Stimulated activated CD4-positive, alpha-beta T cell treated with anti-CD3 and anti-CD28 coated beads, Interleukin-1b, Interleukin-23, amount 100 ng/mL, for 1 hour (primary cell): ENCODE results near the gene SIMC1.

Experiments used
- DNase-seq, 2 donors: peaks; one replicate each; pipeline ENCODE4 v3.0.0-alpha.2; 2020; ENCODE audit warnings: low read depth in 2 of 2

Gene SIMC1

DNA sequence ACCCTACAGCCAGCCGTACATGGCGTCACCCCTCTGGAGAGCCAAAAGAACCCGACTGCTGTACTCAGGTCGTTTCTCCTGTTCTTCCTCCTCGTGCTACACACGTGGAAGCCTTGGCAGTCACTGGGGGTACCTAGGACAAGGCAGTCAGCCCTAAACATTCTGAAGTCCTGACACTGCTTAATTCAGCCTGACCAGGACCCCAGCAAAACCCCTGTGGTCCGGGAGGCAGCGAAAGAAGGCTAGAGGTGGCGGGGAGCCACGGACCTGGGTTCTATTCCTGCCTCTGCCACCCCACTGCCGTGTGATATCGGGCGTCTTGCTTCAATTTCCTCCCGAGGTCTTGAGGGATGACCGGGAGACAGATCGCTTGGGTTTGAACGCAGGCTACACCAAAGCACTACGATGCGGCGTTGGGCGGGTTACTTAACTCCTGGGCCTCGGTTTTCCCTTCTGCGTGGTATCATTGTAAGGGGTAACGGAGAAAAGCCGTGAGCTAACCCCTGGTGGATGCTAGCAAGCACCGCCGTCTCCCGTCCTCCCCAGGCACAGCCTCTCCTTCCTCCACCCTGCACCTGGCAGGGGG is 126.6 kb downstream of the SIMC1 start:
- DNase-seq: no peak

DNA sequence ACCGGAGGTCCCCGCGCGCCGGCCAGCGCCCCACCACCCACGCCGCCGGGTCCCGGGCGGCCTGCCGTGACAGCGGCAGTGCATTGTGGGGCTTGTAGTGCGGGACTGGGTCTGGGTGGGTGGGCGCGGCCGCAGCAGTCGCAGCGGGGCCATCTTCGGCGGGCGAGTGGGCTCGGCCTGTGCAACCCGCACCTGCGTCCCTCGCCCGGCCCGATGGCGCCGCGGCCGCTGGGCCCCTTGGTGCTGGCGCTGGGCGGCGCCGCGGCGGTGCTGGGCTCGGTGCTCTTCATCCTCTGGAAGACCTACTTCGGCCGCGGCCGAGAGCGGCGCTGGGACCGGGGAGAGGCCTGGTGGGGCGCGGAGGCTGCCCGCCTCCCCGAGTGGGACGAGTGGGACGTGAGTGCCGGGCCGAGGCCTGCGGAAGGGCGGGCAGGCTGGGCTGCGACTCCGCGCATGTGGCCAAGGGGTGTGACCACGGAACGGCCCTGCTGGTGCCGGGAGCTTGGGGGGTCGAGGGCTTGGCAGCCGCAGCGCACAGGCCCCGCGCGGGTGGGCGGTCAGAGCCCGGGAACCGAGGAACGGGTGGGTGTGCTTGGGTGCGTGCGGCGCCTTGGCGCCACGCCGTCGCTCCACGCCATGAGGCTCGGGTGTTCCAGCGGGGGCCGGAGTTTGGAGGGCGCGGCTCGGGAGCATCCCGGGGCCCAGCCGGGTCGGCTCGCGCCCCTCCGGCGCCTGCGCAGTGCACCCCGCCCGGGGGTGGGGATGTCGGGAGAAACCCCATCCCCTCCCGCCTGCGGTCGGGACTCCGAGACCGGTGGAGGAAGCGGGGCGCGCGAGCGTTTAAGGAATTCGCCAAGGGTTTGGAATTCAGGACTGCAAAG is 127.4 kb downstream of the SIMC1 start, which contains the start of gene ARL10:
TSS of gene ARL10 (plus strand) at position 137 of the 881 bp plus-strand sequence. CDS start at position 214, 77 bp downstream.
- DNase-seq: no peak

DNA sequence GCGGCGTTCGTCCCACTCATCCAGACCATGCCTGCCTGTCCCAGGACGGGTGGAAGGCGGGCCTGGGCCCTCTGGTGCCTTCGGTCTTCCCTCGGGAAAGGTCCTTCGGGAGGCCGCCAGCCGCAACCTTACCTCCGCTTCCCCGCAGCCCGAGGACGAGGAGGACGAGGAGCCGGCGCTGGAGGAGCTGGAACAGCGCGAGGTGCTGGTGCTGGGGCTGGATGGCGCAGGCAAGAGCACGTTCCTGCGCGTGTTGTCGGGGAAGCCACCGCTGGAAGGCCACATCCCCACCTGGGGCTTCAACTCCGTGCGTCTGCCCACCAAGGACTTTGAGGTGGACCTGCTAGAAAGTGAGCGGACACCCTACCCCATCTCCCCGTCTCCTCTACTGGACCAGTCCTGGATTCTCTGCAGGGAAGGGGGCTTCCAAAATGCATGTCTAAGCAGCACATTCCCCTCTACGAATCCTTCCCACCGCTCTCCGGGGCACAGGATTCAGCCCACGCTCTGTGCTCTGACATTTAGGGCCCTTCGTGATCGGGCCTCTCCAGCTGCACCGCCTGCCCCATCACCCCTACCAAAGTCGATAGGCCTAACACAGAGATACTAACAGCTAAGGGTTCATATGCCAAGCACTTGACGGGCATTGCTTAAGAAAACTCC is 128.1 kb downstream of the SIMC1 start:
- DNase-seq: no peak

DNA sequence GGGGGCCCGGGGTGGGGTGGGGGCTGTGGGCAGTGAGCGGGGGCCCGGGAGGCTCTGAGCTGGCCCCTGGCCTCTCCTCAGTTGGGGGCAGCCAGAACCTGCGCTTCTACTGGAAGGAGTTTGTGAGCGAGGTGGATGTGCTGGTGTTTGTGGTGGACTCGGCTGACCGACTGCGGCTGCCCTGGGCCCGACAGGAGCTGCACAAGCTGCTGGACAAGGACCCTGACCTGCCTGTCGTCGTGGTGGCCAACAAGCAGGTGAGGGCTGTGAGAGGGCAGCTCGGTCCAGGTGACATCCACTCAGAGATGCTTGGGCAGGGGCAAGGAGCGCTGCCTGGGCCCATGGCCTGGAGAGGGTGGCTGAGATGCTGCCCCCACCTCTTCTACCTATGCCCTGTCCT is 130.5 kb downstream of the SIMC1 start:
- no peak for DNase-seq

DNA sequence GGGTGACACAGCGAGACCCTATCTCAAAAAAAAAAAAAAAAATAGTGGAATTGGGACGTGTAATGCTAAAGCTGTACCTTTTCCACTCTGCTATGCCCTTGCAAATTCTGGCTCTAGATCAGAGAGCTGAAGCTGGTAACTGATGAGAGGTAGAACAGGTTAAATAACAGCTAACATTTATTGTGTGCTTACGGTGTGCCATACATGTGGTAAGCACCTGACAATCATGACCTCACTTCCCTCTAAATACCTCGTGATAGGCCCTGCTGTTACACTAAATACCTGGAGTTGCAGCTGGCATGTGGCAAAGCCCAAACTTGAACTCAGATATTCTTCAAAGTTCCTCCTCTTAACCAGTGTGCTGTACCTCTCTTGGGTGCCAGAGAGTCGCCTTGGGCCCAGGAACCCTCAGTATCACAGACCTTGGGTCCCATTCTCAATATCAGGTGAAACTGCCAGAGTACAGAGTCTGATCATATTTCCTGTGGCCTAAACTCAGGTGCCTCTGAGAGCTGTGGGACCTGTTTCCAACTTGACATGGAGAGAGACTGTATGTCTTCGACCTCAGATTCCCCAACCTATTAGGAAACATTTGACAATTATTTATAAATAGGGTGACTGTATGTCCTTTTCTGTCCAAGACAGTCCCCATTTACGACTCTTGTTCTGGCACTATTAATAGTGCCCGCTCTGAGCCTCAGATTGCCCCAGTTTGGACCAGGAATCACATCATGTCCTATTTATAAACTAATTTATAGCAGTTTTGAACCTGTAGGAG is 131.9 kb downstream of the SIMC1 start:
- no peak for DNase-seq

DNA sequence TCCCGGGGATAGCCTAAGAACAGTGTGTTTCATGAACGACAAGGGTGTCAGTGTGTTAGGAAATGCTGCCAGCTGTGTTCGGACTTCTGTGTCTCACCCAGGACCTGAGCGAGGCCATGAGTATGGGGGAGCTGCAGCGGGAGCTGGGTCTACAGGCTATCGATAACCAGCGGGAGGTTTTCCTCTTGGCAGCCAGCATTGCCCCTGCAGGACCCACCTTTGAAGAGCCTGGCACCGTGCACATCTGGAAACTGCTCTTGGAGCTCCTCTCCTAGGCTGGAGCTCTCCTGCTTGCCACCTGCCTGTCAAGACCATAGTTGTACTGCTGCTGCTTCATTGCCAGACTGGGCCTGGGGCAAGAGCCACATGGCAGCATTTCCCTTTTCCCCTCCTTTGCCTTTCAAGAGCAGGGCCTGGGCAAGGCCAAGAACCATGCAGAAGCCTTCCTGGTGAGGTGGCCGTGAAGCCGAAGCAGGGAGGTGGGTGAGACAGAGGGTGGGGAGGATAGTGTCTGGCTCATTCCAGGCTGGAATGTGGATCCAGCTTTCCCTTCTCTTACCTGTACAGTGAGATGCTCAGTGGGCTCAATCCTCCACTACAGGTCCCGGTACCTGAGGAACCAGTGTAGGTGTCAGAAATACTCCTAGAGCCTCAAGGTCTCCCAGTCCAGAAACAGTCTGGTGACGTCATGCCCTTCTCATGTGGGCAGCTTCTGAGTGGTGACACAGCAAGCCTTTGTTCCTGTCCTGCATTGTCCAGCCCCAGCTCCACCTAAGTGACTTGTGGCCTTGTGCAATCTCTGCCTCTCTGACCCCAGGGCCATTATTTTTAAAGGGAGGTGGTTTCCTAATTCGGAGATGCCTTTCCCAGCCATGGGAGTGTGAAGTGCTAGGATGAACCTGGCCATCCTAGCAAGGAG is 133.7 kb downstream of the SIMC1 start:
- no peak for DNase-seq

DNA sequence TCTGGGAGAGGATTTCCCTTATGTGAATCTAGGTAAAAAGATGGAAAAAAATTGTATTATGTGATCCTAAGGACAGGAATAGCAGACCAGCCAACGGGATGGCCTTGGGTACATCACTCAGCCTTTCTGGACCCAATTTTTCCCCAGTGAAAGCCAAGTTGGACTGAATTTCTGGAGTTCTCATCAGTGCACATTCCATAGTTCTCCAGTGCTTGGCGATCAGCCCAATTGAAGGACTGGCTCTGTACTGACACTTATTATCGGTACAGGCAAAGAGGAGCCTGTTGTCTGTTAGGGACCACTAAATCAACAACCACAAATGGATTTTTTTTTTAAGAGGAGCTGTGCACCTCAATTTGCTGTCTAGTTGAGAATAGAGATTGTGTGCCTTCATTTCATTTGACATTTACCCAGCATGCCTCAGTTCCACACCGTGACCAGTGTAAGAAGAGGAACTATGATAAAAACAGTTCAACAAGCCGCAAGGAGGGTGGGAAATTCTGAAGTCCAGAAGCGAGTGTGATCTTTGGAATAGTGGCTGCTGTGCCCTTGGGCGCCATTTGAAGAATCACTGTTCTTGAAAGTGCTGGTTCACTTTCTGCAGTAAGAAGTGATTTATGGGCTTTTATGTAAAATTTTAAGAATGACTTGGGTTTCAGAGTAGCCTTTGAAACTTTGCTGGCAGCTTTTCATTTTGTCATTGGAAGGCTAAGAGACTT is 135.0 kb downstream of the SIMC1 start:
- DNase-seq: no peak

DNA sequence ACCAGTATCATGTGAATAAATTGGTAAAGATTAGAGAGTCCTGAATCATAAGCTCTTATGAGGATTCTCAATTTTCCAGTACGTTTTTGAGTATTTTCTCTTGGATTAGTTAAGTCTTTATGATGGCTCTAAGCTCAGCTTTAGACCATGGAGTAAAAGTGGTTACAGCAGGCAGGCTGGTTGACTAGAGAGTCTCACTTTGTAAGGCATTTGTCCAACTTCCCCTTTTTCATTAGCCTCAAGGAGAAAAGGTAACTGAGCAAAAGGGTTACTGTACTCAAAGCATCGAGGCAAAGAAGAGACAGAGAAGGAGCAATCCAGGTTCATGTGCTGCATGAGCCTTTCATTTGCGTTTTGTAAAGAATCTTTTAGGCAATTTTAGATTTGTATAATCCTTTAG is 141.7 kb downstream of the SIMC1 start:
- no peak for DNase-seq

DNA sequence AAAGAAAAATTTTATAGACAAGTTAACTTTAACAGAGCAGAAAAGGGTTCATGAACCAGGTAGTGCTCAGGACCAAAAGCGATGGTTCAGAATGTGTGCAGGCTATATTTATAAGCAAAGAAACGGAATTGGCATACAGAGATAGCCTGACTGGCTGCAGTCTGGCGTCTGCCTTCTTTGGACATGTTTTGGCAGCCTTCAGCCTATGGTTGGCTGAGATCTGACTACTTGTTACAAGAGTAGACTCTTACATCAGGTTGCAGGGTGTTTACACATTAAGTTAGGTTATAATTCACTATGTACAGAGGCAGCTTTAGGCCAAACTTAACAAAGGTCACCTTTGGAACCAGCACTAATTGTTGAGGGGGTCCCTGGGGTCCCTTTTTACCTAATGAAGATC is 143.2 kb downstream of the SIMC1 start:
- no peak for DNase-seq

DNA sequence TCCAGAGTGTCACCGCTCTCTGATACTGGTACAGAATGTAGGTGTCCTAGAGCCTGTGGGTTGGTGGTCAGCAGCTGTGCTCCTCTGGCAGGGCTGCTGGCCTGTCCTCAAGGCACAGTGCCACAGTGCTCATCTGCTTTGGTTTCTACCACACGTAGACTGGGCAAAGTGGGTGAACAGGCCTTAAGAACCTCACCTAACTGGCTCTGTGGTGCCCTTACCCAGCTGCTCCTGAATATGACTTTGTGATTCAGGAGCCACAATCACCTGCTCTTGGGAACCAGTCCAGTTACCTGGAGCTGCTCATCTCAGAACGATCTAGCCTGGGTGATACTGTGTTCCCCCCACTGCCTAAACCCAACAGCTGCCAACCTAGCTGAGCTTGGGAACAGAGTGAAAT is 143.8 kb downstream of the SIMC1 start:
- DNase-seq: no peak

DNA sequence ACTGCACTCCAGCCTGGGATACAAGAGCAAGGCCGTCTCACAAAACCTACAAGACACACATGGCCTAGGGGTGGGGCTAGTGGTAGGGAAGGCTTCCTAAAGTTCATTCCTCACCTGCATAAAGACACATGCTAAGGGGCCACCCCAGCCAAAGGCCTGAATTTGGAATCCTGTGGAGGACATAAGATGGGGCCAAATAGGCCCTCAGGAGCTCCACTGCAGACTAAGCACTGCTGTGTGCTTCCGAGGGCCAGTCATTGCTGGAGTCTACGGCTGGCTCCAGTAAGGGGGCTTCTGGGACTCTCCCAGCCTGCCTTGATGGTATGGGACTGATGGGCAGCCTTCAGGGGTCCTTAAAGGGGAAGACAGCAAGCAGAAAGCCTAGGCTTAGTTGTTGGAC is 144.5 kb downstream of the SIMC1 start:
- DNase-seq: no peak

DNA sequence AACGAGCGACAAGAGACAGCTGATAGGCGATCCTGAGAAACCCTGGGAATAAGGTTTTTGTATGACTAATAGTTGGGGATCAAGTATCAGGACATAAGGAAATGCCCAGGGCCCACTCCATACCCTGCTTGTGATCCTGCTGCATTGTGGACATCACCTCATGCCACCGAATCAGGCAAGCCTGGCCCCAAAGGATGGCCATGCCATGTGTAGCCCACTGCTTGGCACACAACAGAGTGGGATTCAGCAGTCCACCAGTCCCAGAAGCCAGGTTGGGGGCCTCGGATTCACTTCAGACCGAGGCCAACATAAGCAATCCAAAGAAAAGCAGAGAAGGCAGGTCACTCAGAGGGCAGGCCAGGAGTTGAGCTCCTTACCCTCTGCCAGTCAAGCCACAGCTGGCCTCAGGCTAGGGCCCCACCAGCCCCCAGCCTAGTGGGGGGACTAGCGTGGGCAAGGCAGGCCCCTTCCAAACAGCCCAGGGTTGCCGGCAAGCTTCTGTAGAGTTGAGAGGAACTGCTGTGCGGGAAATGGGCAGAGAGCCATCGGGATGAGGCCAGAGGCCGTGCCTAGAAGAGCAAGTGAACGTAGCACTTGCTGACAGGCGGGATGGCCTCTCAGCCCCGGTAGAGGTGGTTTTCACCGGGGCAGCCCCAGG is 145.2 kb downstream of the SIMC1 start:
- no peak for DNase-seq

DNA sequence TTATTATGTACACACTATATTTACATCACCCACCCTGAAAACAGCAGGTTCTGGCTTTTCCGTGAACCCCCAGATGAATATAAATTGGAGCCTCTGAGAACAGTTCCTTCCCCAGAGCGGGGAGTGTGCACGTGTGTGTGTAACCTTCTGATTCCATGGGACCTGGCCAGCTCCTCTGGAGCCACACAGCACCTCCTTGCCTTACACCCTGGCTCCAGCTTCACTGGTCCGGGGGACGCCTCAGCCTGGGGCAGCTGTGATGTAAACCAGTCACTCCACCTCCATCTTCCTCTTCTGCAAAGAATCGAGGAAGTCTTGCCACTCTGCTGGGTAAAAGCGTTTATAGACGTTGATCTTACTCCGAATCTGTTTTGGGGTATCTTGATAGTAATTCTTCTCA is 145.7 kb downstream of the SIMC1 start:
- no peak for DNase-seq

DNA sequence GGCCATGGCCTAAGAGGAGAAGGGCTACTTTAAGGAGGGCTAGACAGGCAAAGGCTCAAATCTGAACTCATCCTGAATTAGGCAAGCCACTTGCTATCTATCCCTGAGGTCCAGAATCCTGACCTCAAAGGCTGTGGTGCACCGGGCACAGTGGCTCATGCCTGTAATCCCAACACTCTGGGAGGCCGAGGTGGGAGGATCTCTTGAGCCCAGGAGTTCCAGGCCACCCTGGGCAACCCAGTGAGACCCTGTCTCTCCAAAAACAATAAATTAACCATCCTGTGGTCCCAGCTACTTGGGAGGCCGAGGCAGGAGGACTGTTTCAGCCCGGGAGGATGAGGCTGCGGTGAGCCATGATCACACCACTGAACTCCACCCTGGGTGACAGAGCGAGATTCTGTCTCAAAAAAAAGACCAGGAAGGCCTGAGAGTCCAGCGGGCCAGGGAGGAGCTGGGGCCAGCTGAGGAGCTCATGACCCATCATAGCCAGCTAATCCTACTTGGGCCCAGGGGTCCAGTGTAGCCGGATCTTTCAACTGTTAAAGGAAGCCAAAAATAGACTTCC is 146.2 kb downstream of the SIMC1 start:
- DNase-seq: no peak

DNA sequence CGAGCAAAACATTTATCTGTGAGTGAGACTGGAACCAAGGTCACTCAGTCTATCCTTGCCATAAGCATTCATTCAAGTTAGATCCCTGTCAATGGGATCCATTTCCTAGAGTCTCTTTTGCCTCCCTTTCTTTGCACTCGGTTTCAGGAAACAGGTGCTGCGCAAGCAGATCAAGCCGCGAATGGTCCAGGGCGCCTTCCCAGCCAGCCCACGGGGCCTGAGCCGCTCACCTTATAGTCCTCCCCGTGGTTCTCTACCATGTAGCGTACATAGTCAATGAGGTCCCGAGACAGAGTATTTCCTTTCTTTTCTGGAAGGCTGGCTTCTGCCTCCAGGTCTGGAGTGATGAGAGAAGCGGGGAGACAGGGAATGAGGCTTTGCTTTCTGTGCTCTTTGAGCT is 146.8 kb downstream of the SIMC1 start:
- DNase-seq: no peak

DNA sequence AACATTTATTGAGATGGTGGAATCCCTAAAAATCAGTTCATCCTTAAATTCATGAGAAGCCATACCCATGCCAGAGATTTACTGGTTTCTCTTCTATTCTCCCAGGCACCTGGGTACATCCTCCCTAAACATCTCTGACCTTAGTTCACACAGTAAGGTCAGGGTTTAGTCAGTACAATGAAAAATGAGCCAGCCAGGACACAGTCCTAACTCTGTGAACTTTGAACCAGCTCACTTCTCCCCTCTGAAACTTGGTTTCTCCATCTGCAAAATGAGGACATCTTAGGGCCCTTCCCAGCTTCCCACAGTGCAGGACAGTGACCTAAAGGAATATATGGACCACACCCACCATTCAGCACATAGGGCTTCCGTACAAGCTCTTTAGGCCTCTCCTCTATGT is 148.3 kb downstream of the SIMC1 start:
- DNase-seq: no peak

DNA sequence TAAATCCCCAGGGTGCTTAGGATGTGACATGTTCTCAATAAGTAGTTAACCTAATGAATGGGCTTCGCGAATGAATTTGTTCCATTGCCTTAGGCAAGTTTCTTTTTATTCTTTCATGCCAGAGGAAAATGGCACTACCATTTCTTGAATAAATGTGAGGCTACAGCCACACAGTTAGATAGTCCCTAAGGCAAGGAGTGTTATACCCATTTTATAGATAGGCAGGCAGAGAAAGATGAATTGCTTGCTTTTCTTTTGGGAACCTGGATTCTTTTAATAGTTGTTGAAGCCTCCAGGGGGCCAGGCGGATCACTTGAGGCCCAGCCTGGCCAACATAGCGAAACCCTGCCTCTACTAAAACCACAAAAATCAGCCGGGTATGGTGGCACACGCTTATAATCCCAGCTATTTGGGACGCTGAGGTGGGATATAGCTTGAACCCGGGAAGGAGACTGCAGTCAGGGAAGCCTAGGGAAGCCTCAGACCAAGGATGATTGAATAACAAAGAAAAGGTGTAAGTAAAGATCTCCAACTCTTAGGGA is 149.2 kb downstream of the SIMC1 start:
- no peak for DNase-seq

DNA sequence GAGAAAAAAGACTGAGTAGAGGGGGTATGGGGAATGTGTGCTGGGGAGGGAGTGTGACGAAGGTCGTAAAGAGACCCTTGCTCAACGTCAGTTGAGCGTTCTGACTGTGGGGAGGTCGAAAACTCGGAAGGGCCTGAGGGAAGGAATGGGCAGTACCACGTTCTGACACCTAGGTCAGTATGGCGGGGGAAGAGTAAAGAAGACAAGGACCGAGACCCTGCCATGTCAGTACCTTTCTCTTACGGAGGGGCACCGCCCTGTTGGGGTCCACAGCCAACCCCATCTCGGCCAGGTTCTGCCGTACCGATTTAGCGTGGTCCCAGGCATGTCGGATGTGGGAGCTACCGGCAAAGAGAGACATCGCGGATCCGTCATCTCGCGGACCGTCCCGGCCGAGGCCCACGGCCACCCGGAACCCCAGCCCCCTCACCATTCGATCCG is 149.8 kb downstream of the SIMC1 start:
- DNase-seq: no peak
